Lung (tissue), 12 donors: Measurements from ENCODE around the gene FTCD. TPM values are rescaled to one million over a fixed set of nuclear protein-coding genes. Genes with fewer than 3 reads are reported as not detected.

ENCODE experiments used
- ATAC-seq: fragments of 200-7000 bp; cut with Tn5 transposase; one replicate; pipeline ENCODE4 v1.9.1; 2020; ENCODE audit warnings: moderate number of reproducible peaks; ENCODE audit not compliant: insufficient read depth, low FRiP score
- DNase-seq, 3 donors: peaks; one replicate each; pipeline ENCODE4 v3.0.0-alpha.2; 2013 to 2017
- H3K27ac ChIP-seq, 2 donors: one replicate each; pipeline ENCODE4 v1.5.1; 2013; ENCODE audit warnings: mild to moderate bottlenecking in 2 of 2, moderate library complexity in 2 of 2, control low read depth in 1 of 2, inconsistent platforms in 1 of 2, low read depth in 1 of 2, low read length in 1 of 2
- H3K27me3 ChIP-seq, 3 donors: one replicate each; pipeline ENCODE4 v1.5.1; 2013; ENCODE audit warnings: low read length in 2 of 3; ENCODE audit not compliant: control insufficient read depth in 3 of 3, insufficient read depth in 3 of 3
- H3K36me3 ChIP-seq, 4 donors: one replicate each; pipeline ENCODE4 v1.5.1; 2013; ENCODE audit warnings: low read length in 4 of 4, mild to moderate bottlenecking in 1 of 4, moderate library complexity in 1 of 4; ENCODE audit not compliant: control insufficient read depth in 4 of 4, insufficient read depth in 4 of 4
- H3K4me1 ChIP-seq, 5 donors: one replicate each; pipeline ENCODE4 v1.5.1; 2013; ENCODE audit warnings: low read length in 5 of 5, mild to moderate bottlenecking in 2 of 5, moderate library complexity in 1 of 5; ENCODE audit not compliant: control insufficient read depth in 5 of 5, insufficient read depth in 5 of 5
- H3K4me3 ChIP-seq: one replicate; pipeline ENCODE4 v1.5.1; 2013; ENCODE audit warnings: mild to moderate bottlenecking, control low read depth, moderate library complexity
- H3K9ac ChIP-seq, 2 donors: one replicate each; pipeline ENCODE4 v1.5.1; 2013; ENCODE audit warnings: low read length in 2 of 2, control low read depth in 1 of 2; ENCODE audit not compliant: insufficient read depth in 1 of 2
- H3K9me3 ChIP-seq, 4 donors: one replicate each; pipeline ENCODE4 v1.5.1; 2013; ENCODE audit warnings: low read length in 3 of 4, mild to moderate bottlenecking in 1 of 4, moderate library complexity in 1 of 4; ENCODE audit not compliant: control insufficient read depth in 4 of 4, insufficient read depth in 3 of 4
- CTCF ChIP-seq: IDR thresholded peaks from 2 replicates; pipeline ENCODE4 v1.5.1; 2012; ENCODE audit warnings: mild to moderate bottlenecking; ENCODE audit errors: control extremely low read depth, extremely low read depth
- whole genome bisulfite sequencing, 2 donors: extraction: QIAGEN DNeasy Blood & Tissue Kit; methylation state at CpG; one replicate each; pipeline ENCODE4 v1.1.7; 2013; 5-methylcytosine and 5-hydroxymethylcytosine counted together
- polyA plus RNA-seq, 2 donors: library from polyadenylated mRNA; stranded (reverse); fragments of 200-250 nt; gene quantifications; one replicate each; pipeline ENCODE4 v1.2.1, GENCODE V29; 2013
- total RNA-seq, 2 donors: library from RNA; depleted of rRNA in 1 of 2; stranded (reverse); fragments of >200 nt in 1 of 2; gene quantifications; one replicate each; pipeline ENCODE4 v1.2.1, GENCODE V29; 2014 to 2021
- donor health status: control.
- donor health status: control.
- donor health status: Bipolar disorder and iron deficiency.
- donor health status: healthy.
- donor health status: DM: yes; HTN: yes; CAD: no.

FTCD gene
- total and polyA plus RNA-seq, 4 donors, result 0.03 to 0.43 (median 0.20) TPM

- Histone ChIP-seq H3K9ac (no peak overlapping the region), H3K27ac (peak overlapping the region in 1 of 2 donors; percentile 69)
- no peak for TF ChIP-seq CTCF
Observed at GRCh38 chr21:46093668-46094400, 61.5 kb downstream of the FTCD start.

GRCh38 chr21:46092811-46093667 is 62.3 kb downstream of the FTCD start:
- Histone ChIP-seq H3K27me3 (no peaks in the 10 kb centered on the region), H3K4me3 (no peak overlapping the region), H3K9ac (no peak overlapping the region), H3K4me1 (peaks cover 0 to 26% (median 7%) of the 10 kb centered on the region in 5 donors), H3K36me3 (no peaks in the 10 kb centered on the region), H3K27ac (peak overlapping the region; percentile 49 to 69), H3K9me3 (peaks cover 0 to 8% (median 0%) of the 10 kb centered on the region in 4 donors)
- 80 to 85% methylated on average over 11 of the region's 11 CpGs for whole genome bisulfite sequencing, 2 donors
- DNase-seq, result no peak
- ATAC-seq, result peak; percentile 9
- TF ChIP-seq CTCF, result no peak

More at GRCh38 chr21:46093668-46094400, 61.5 kb downstream of the FTCD start:
- DNase-seq, result no peak
- Histone ChIP-seq H3K36me3 (no peaks in the 10 kb centered on the region), H3K4me3 (no peak overlapping the region), H3K4me1 (peaks cover 0 to 26% (median 7%) of the 10 kb centered on the region in 5 donors), H3K27me3 (no peaks in the 10 kb centered on the region), H3K9me3 (peaks cover 0 to 8% (median 0%) of the 10 kb centered on the region in 4 donors)
- 83 to 85% methylated on average over 11 of the region's 11 CpGs for WGBS, 2 donors
- ATAC-seq, result no peak

GRCh38 chr21:46092026-46092764 is 63.2 kb downstream of the FTCD start:
- H3K27ac ChIP-seq, result peak overlapping the region; percentile 73 to 82
- ATAC-seq (peak; percentile 44), DNase-seq (peak; percentile 61 to 79 (median 69))
- no peaks in the 10 kb centered on the region for H3K36me3 ChIP-seq
- no peak for TF ChIP-seq CTCF
- no peak overlapping the region for H3K4me3 ChIP-seq
- peaks cover 0 to 8% (median 0%) of the 10 kb centered on the region in 4 donors for H3K9me3 ChIP-seq
- 57 to 75% methylated on average over 23 of the region's 23 CpGs for WGBS, 2 donors
- H3K27me3 ChIP-seq, result no peaks in the 10 kb centered on the region
- no peak overlapping the region for H3K9ac ChIP-seq
- peaks cover 0 to 26% (median 5%) of the 10 kb centered on the region in 5 donors for H3K4me1 ChIP-seq
